ENCODE measurements around the gene INSR.

The INSR gene

GRCh38 chr19:7294558-7295212 is 471 bp upstream of the INSR start:
- DNase-seq, result no peak

- no peak for DNase-seq
Observed at GRCh38 chr19:7292950-7293761, 1.1 kb downstream of the INSR start.

- no peak for DNase-seq
Observed at GRCh38 chr19:7292352-7292949, 1.8 kb downstream of the INSR start.

GRCh38 chr19:7288977-7289376 is 5.2 kb downstream of the INSR start:
- no peak for DNase-seq

GRCh38 chr19:7288131-7288530 is 6.1 kb downstream of the INSR start:
- DNase-seq, result no peak

GRCh38 chr19:7287722-7288121 is 6.5 kb downstream of the INSR start:
- no peak for DNase-seq

- no peak for DNase-seq
Observed at GRCh38 chr19:7280940-7281666, 13.1 kb downstream of the INSR start.

- no peak for DNase-seq
Observed at GRCh38 chr19:7272856-7273578, 21.2 kb downstream of the INSR start.

GRCh38 chr19:7268705-7269098 is 25.5 kb downstream of the INSR start:
- DNase-seq, result no peak

- no peak for DNase-seq
Observed at GRCh38 chr19:7267792-7268704, 26.2 kb downstream of the INSR start.

GRCh38 chr19:7266832-7267231 is 27.4 kb downstream of the INSR start:
- no peak for DNase-seq

- no peak for DNase-seq
Observed at GRCh38 chr19:7265963-7266362, 28.3 kb downstream of the INSR start.

GRCh38 chr19:7264858-7265257 is 29.4 kb downstream of the INSR start:
- DNase-seq, result no peak

- DNase-seq, result no peak
Observed at GRCh38 chr19:7263521-7263920, 30.7 kb downstream of the INSR start.

- no peak for DNase-seq
Observed at GRCh38 chr19:7263066-7263465, 31.1 kb downstream of the INSR start.

- DNase-seq, result no peak
Observed at GRCh38 chr19:7262470-7262869, 31.7 kb downstream of the INSR start.

- no peak for DNase-seq
Observed at GRCh38 chr19:7260161-7260560, 34.1 kb downstream of the INSR start.

GRCh38 chr19:7258840-7259395 is 35.3 kb downstream of the INSR start:
- no peak for DNase-seq

GRCh38 chr19:7258041-7258839 is 36.0 kb downstream of the INSR start:
- DNase-seq, result no peak

Measured in HCEC 1CT (cell line).